VCaP (cell line): ENCODE results near the gene CCR3.

Experiments
- H3K27ac ChIP-seq: fragments of 450-650 bp; 2 replicates; pipeline ENCODE4 v1.5.1; 2017
- CTCF ChIP-seq: fragments of 450-650 bp; conservative IDR thresholded peaks from 2 replicates; pipeline ENCODE4 v1.5.1; 2017; ENCODE audit warnings: mild to moderate bottlenecking, moderate library complexity

Gene CCR3

GRCh38 chr3:46209746-46210470, 32.4 kb upstream of the CCR3 start:
- no peak overlapping the region for H3K27ac ChIP-seq
- TF ChIP-seq CTCF = no peak

- H3K27ac ChIP-seq = no peak overlapping the region
- TF ChIP-seq CTCF = no peak
Observed at GRCh38 chr3:46212101-46212500, 30.2 kb upstream of the CCR3 start.

- no peak for TF ChIP-seq CTCF
- no peak overlapping the region for H3K27ac ChIP-seq
Observed at GRCh38 chr3:46213201-46213600, 29.1 kb upstream of the CCR3 start.

GRCh38 chr3:46214751-46215352, 27.4 kb upstream of the CCR3 start:
- no peak; the same call in 1 of the 2 replicates for TF ChIP-seq CTCF
- H3K27ac ChIP-seq = no peak overlapping the region

- no peak for TF ChIP-seq CTCF
- no peak overlapping the region for H3K27ac ChIP-seq
Observed at GRCh38 chr3:46215810-46216414, 26.3 kb upstream of the CCR3 start.

- H3K27ac ChIP-seq = no peak overlapping the region
- TF ChIP-seq CTCF = no peak
Observed at GRCh38 chr3:46218196-46218709, 24.0 kb upstream of the CCR3 start.

- no peak for TF ChIP-seq CTCF
- H3K27ac ChIP-seq = no peak overlapping the region
Observed at GRCh38 chr3:46221391-46221790, 20.9 kb upstream of the CCR3 start.
